NOMO-1 treated with DMSO at 0.1 percent for 48 hours (cell line): ENCODE data around the gene CNOT8.
"Not testable (repeated sequence)": the region's sequence is repeated elsewhere in the genome, so short reads cannot be mapped to it uniquely, and the experiment has no call there.

Experiments
- DNase-seq: peaks from one replicate; lab custom pipeline; 2025; ENCODE audit not compliant: unreplicated experiment; lab: John Stamatoyannopoulos, UW

Gene CNOT8

GRCh38 chr5:154858297-154858971 is at the start of gene CNOT8:
CNOT8 (plus strand) TSS chr5:154858627; CDS start chr5:154863279, 4,652 bp downstream.
- DNase-seq = peak; percentile 96

GRCh38 chr5:154811239-154811638 is 47.2 kb upstream of the CNOT8 start:
- DNase-seq = no peak

GRCh38 chr5:154811653-154812465 is 46.6 kb upstream of the CNOT8 start:
- DNase-seq = peak; percentile 59

GRCh38 chr5:154813158-154813557 is 45.3 kb upstream of the CNOT8 start:
- no peak for DNase-seq

- DNase-seq = no peak
These were observed 44.7 kb upstream of the CNOT8 start for GRCh38 chr5:154813736-154814135.

- DNase-seq = no peak
These were observed 43.4 kb upstream of the CNOT8 start for GRCh38 chr5:154815025-154815424.

- DNase-seq = no peak
These were observed 42.7 kb upstream of the CNOT8 start for GRCh38 chr5:154815684-154816247.

GRCh38 chr5:154816891-154817492 is 41.4 kb upstream of the CNOT8 start:
- no peak for DNase-seq

GRCh38 chr5:154817815-154818214 is 40.6 kb upstream of the CNOT8 start:
- DNase-seq = no peak

- DNase-seq = no peak
These were observed 39.8 kb upstream of the CNOT8 start for GRCh38 chr5:154818471-154819116.

GRCh38 chr5:154819546-154819945 is 38.9 kb upstream of the CNOT8 start:
- DNase-seq = no peak

GRCh38 chr5:154820383-154820782 is 38.0 kb upstream of the CNOT8 start:
- DNase-seq = no peak

- not testable (repeated sequence) for DNase-seq
These were observed 35.5 kb upstream of the CNOT8 start for GRCh38 chr5:154822896-154823295.

- no peak for DNase-seq
These were observed 34.8 kb upstream of the CNOT8 start for GRCh38 chr5:154823605-154824004.

GRCh38 chr5:154824070-154824469 is 34.4 kb upstream of the CNOT8 start:
- DNase-seq = no peak

- no peak for DNase-seq
These were observed 29.2 kb upstream of the CNOT8 start for GRCh38 chr5:154829181-154829588.

GRCh38 chr5:154829589-154830218 is 28.7 kb upstream of the CNOT8 start:
- DNase-seq = no peak

GRCh38 chr5:154830219-154830595 is 28.2 kb upstream of the CNOT8 start:
- DNase-seq = no peak

GRCh38 chr5:154830596-154830995 is 27.8 kb upstream of the CNOT8 start:
- no peak for DNase-seq

- DNase-seq = no peak
These were observed 27.0 kb upstream of the CNOT8 start for GRCh38 chr5:154831451-154831850.

GRCh38 chr5:154832804-154833203 is 25.6 kb upstream of the CNOT8 start:
- DNase-seq = not testable (repeated sequence)
